Neural crest cell (in vitro differentiated cells): ENCODE data around the gene COL5A1. TPM values are rescaled to one million over a fixed set of nuclear protein-coding genes. Genes with fewer than 3 reads are reported as not detected.

ENCODE experiments used
- DNase-seq: peaks from one replicate; pipeline ENCODE4 v3.0.0; 2021; ENCODE audit warnings: low read depth, mixed read lengths, low spot score
- H3K27ac Mint-ChIP-seq: one replicate; pipeline ENCODE4 v1.8.0; 2021; ENCODE audit warnings: mild to moderate bottlenecking, mixed read lengths; ENCODE audit not compliant: unreplicated experiment
- H3K27me3 Mint-ChIP-seq: 2 replicates; pipeline ENCODE4 v1.8.0; 2021; ENCODE audit warnings: low read depth, mild to moderate bottlenecking, mixed read lengths
- H3K36me3 Mint-ChIP-seq: 2 replicates; pipeline ENCODE4 v1.8.0; 2021; ENCODE audit warnings: low read depth, mild to moderate bottlenecking, mixed read lengths
- H3K4me1 Mint-ChIP-seq: 2 replicates; pipeline ENCODE4 v1.8.0; 2021; ENCODE audit warnings: mixed read lengths
- H3K4me3 Mint-ChIP-seq: one replicate; pipeline ENCODE4 v1.8.0; 2021; ENCODE audit warnings: mild to moderate bottlenecking, mixed read lengths
- H3K9me3 Mint-ChIP-seq: 2 replicates; pipeline ENCODE4 v1.8.0; 2021; ENCODE audit warnings: mixed read lengths
- total RNA-seq: library from RNA; stranded (reverse); gene quantifications from 2 replicates; pipeline ENCODE4 v1.2.1, GENCODE V29; 2021
- TF ChIP-seq, protein P1 (sequence below): fragments of 200-600 bp; sonication (generic); conservative IDR thresholded peaks from 2 replicates; pipeline ENCODE4 v1.5.0; 2021; ENCODE audit warnings: antibody characterized with exemption, mild to moderate bottlenecking

The COL5A1 gene
- total RNA-seq, 1 donor from 2014 or later, result 19.4 TPM

DNA sequence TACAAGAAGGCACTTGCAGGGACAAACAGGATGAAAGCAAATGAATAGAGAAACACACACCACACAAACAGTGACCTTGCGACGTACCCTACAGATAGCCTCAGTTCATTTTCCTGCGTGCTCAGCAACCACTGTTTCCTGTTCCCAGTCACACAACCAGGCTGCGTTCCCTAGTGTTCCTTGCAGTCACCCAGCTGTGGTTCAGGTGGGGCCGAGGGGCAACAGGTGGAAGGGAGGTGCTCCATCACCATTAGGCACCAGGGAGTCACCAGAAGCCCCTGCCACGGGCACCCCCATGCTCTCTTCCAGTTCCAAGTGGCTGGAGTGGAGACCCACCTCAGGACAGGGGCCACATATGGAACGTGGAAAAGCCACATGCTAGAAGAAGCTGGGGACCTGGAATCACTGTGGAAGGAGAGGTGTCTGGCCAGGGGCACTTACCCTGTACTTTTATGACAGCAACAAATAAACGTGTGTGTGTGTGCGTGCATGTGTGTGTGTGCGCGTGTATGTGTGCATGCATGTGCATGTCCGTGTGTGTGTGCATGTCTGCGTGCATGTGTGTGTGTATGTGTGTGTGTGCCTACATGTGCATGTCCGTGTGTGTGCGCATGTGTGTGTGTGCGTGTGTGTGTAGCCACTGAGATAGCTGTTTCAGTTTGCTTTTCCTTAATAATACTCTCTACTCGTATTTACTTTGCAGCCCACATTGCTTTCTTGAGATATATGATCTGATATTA, 220.2 kb downstream of the COL5A1 start:
- no peak for DNase-seq
- Mint-ChIP-seq H3K27ac (no peak overlapping the region), H3K9me3 (peaks cover 2% of the 10 kb centered on the region), H3K36me3 (no peaks in the 10 kb centered on the region), H3K4me1 (no peaks in the 10 kb centered on the region), H3K4me3 (no peak overlapping the region), H3K27me3 (peaks cover 10% of the 10 kb centered on the region)
- TF ChIP-seq, protein P1, sequence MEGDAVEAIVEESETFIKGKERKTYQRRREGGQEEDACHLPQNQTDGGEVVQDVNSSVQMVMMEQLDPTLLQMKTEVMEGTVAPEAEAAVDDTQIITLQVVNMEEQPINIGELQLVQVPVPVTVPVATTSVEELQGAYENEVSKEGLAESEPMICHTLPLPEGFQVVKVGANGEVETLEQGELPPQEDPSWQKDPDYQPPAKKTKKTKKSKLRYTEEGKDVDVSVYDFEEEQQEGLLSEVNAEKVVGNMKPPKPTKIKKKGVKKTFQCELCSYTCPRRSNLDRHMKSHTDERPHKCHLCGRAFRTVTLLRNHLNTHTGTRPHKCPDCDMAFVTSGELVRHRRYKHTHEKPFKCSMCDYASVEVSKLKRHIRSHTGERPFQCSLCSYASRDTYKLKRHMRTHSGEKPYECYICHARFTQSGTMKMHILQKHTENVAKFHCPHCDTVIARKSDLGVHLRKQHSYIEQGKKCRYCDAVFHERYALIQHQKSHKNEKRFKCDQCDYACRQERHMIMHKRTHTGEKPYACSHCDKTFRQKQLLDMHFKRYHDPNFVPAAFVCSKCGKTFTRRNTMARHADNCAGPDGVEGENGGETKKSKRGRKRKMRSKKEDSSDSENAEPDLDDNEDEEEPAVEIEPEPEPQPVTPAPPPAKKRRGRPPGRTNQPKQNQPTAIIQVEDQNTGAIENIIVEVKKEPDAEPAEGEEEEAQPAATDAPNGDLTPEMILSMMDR, result no peak

DNA sequence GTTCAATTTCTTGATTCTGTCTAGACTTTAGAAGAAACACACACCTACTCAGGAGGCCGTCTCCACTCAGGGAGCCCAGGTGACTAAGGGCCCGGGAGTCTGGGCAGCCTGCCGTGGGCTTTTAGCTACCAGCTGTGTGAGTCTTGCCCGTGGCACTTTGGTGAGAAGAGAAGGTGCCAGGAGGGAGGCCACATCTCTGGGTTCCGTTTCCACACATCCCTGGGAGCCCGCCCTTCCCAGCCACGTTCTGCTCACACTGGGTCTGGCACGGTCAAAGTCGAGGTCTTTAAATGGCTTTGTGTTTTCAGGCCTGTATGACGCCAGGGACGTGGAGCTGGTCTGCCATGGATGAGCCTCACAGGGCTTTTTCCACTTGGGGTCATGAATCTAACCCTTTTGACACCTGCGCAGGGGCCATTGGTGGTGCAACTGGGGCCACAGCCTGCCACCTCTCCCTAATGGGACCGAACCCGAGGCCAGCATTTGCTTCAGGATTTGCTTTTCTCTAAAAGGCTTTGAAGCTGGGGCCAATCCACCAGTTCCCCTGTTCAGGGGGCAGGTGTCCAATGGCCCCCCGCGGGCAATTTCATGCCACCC, 221.8 kb downstream of the COL5A1 start:
- DNase-seq, result no peak
- TF ChIP-seq, protein P1, result no peak
- Mint-ChIP-seq H3K27me3 (peaks cover 4% of the 10 kb centered on the region), H3K9me3 (peaks cover 2% of the 10 kb centered on the region), H3K4me1 (no peaks in the 10 kb centered on the region), H3K27ac (no peak overlapping the region), H3K4me3 (no peak overlapping the region), H3K36me3 (no peaks in the 10 kb centered on the region)

DNA sequence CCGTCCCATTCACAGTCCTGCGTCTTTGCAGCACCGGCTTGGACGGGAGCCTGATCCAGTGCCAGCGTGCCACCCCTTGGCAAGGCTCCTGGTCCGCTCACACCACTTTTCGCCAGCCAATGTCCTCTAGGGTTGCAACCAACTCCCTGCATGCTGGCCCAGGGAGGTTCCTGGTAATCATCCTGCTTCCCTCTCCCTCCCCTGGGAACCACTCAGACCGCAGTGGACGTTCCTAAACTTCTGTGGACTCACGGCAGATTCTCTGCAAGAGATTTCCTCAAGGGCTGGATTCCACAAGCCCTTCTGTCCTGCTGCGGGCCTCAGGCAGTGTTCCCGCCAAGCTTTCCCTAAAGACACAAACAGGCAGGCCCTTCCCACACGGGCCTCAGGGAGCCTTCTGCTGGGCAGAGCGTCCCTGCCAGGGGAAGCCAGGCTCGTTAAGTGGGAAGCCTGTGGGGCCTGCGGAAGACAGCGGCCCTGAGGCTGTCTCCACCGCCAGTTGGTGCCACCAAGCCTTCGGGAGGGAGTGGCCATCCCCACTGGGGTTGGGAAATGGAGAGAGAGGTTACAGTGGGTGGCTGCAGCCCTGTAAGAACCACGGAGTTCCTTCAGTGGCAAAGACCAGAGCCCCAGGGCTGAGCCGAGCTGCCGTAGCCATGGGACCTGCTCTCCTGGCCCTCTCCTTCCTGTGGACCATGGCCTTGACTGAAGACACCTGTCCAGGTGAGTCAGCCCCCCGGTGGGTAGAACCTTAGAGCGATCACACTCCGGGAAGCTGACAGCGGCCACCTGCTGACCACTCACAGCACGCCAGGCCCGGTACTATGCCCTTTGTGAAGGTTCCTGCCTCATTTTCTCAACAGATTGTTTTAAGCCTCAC, 222.6 kb downstream of the COL5A1 start:
- TF ChIP-seq, protein P1, result no peak
- no peaks in the 10 kb centered on the region for H3K4me1 Mint-ChIP-seq
- no peak for DNase-seq

DNA sequence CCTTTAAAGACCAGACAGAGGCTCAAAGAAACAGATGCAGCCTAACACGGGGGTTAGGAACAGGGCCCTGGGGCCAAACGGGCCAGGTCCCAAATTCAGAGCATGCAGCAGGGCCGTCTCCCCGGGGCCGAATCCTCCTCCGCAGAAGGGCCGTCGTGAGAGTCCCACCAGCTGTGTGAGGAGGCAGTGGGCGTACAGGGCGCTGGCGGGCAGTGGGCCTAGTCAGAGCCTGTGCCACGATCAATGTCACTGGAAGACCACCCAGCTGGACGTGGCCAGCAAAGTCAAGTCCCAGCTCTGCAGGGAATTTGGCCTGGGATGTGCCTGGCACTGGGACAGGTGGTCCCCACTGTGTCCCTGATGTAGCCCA, 223.2 kb downstream of the COL5A1 start:
- no peaks in the 10 kb centered on the region for H3K36me3 Mint-ChIP-seq
- H3K27me3 Mint-ChIP-seq, result peaks cover 2% of the 10 kb centered on the region
- DNase-seq, result no peak
- TF ChIP-seq, protein P1, result no peak
- no peaks in the 10 kb centered on the region for H3K4me1 Mint-ChIP-seq
- peaks cover 2% of the 10 kb centered on the region for H3K9me3 Mint-ChIP-seq
- no peak overlapping the region for H3K4me3 Mint-ChIP-seq
- no peak overlapping the region for H3K27ac Mint-ChIP-seq

More for the DNA sequence above, 222.6 kb downstream of the COL5A1 start:
- Mint-ChIP-seq H3K36me3 (no peaks in the 10 kb centered on the region), H3K27ac (peak overlapping the region; percentile 78), H3K9me3 (peaks cover 2% of the 10 kb centered on the region), H3K27me3 (peaks cover 4% of the 10 kb centered on the region), H3K4me3 (no peak overlapping the region)

DNA sequence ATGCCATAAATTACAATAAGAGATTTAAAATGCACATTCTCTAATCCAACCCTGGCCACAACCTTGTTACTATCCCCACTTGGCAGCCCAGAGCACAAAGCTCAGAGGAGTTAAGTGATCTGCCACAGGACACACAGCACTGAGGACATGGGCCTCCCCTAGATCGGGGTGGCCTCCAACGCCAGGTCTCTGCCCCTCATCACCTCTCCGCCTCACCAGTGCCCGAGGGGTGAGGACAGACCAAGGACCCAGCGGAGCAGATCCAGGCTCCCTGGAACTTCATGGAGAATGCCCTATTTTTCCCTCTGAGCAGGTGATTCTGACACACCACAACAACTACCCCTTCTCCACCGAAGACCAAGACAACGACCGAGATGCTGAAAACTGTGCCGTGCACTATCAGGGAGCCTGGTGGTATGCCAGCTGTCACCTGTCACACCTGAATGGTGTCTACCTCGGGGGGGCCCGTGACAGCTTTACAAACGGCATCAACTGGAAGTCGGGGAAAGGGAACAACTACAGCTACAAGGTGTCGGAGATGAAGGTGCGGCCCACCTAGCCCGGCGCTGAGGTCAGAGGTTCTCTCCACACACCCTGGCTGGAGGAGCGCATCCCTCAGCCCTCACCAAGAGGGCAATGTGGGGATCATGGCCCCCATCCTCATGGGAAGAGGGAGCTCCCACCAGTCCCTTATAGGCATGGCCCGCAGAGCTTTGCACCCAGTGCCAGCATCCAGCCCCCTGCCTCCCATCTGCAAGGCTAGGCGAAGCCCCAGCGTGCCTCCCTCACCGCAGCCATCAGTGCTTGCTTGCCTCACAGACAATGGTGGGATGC, 226.5 kb downstream of the COL5A1 start:
- no peak overlapping the region for H3K27ac Mint-ChIP-seq
- H3K4me3 Mint-ChIP-seq, result no peak overlapping the region
- DNase-seq, result no peak
- no peaks in the 10 kb centered on the region for H3K4me1 Mint-ChIP-seq
- H3K9me3 Mint-ChIP-seq, result no peaks in the 10 kb centered on the region
- H3K36me3 Mint-ChIP-seq, result no peaks in the 10 kb centered on the region
- no peaks in the 10 kb centered on the region for H3K27me3 Mint-ChIP-seq
- TF ChIP-seq, protein P1, result no peak
